OCI-LY1 (cell line): ENCODE results near the gene EEF1AKMT2.
A peak's percentile ranks its signal among the peaks of the same experiment; 100 is the strongest.

Experiments
- H2AFZ ChIP-seq: fragments of 200-600 bp; sonication (generic), shearing (Covaris generic); 2 replicates; pipeline ENCODE4 v1.6.0; 2014; ENCODE audit warnings: antibody characterized with exemption, mild to moderate bottlenecking, low read length
- H3F3A ChIP-seq: fragments of 200-600 bp; sonication (generic), shearing (Covaris generic); 2 replicates; pipeline ENCODE4 v1.6.0; 2014; ENCODE audit warnings: mild to moderate bottlenecking, antibody characterized with exemption, low read length, moderate library complexity; ENCODE audit not compliant: insufficient read depth
- H3K27ac ChIP-seq: fragments of 200-600 bp; sonication (generic); 2 replicates; pipeline ENCODE4 v1.5.1; 2014; ENCODE audit warnings: low read length, mixed run types, mild to moderate bottlenecking, low read depth; ENCODE audit not compliant: poor library complexity, severe bottlenecking
- H3K27me3 ChIP-seq: fragments of 200-600 bp; sonication (generic); 2 replicates; pipeline ENCODE4 v1.6.0; 2014; ENCODE audit warnings: antibody characterized with exemption, mild to moderate bottlenecking, low read length, moderate library complexity; ENCODE audit not compliant: insufficient read depth
- H3K36me3 ChIP-seq: fragments of 200-600 bp; sonication (generic); 2 replicates; pipeline ENCODE4 v1.6.1; 2014; ENCODE audit warnings: mild to moderate bottlenecking, antibody characterized with exemption, low read length, moderate library complexity, mixed read lengths; ENCODE audit not compliant: insufficient read depth
- H3K4me1 ChIP-seq: fragments of 200-600 bp; sonication (generic); 2 replicates; pipeline ENCODE4 v1.5.1; 2014; ENCODE audit warnings: mild to moderate bottlenecking, low read length, moderate library complexity; ENCODE audit not compliant: insufficient read depth, severe bottlenecking
- H3K4me2 ChIP-seq: fragments of 200-600 bp; sonication (generic), shearing (Covaris generic); 2 replicates; pipeline ENCODE4 v1.6.1; 2014; ENCODE audit warnings: low read length
- H3K4me3 ChIP-seq: fragments of 200-600 bp; sonication (generic); 2 replicates; pipeline ENCODE4 v1.5.1; 2014; ENCODE audit warnings: low read length, low read depth, mild to moderate bottlenecking, mixed read lengths; ENCODE audit not compliant: poor library complexity, severe bottlenecking
- H3K79me2 ChIP-seq: fragments of 200-600 bp; shearing (Covaris generic); 2 replicates; pipeline ENCODE4 v1.6.1; 2016; ENCODE audit warnings: mixed run types, low read length, mixed read lengths; ENCODE audit not compliant: insufficient read depth
- H3K9ac ChIP-seq: fragments of 200-600 bp; sonication (generic), shearing (Covaris generic); 2 replicates; pipeline ENCODE4 v1.6.1; 2014; ENCODE audit warnings: mild to moderate bottlenecking, low read length, mixed read lengths
- H3K9me2 ChIP-seq: fragments of 200-600 bp; sonication (generic), shearing (Covaris generic); 2 replicates; pipeline ENCODE4 v1.6.1; 2014; ENCODE audit warnings: low read depth, mild to moderate bottlenecking, low read length, mixed read lengths
- H3K9me3 ChIP-seq: fragments of 200-600 bp; shearing (Covaris generic); 2 replicates; pipeline ENCODE4 v1.6.1; 2014; ENCODE audit warnings: low read length, mixed read lengths
- H4K20me1 ChIP-seq: fragments of 200-600 bp; sonication (generic), shearing (Covaris generic); 2 replicates; pipeline ENCODE4 v1.6.0; 2016; ENCODE audit warnings: mild to moderate bottlenecking, low read length; ENCODE audit not compliant: insufficient read depth
- EZH2 ChIP-seq: fragments of 200-600 bp; sonication (generic), shearing (Covaris generic); IDR thresholded peaks from 2 replicates; pipeline ENCODE4 v1.8.0; 2017; ENCODE audit warnings: borderline replicate concordance, mixed run types, mild to moderate bottlenecking, antibody characterized with exemption, low read length, moderate library complexity, mixed read lengths
- TF ChIP-seq, protein P1 (sequence below): fragments of 200-600 bp; sonication (generic), shearing (Covaris generic); IDR thresholded peaks from 2 replicates; pipeline ENCODE4 v1.5.1; 2017; ENCODE audit warnings: mild to moderate bottlenecking, antibody characterized with exemption, low read length, moderate library complexity, mixed read lengths

Gene EEF1AKMT2

DNA sequence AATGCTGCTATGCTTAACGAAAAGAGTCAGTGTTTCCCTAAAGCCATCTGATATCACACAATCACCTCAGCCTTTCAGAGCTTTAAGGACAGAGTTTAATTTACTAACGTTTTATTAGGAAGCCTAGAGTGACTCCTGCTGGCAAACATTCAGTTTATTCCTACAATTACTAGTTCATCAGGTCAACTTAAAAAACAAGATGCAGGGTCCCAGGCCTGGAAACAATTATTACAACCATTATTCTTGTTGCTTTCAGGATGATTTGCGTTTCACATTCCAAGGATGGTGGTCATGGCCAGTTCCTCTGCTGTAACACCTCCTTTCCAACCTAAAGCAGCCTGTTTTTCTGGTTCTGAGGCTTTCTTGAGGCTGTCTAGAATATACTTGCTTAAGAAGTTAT lies 46.0 kb downstream of the EEF1AKMT2 start:
- no peak overlapping the region for H3K9ac ChIP-seq
- H3K36me3 ChIP-seq = peaks cover 15% of the 10 kb centered on the region; the same call in 1 of the 2 replicates
- H3F3A ChIP-seq = no peaks in the 10 kb centered on the region; the same call in 1 of the 2 replicates
- no peaks in the 10 kb centered on the region for H3K9me3 ChIP-seq
- peak overlapping the region; percentile 2 for H3K27ac ChIP-seq
- H3K4me2 ChIP-seq = no peak overlapping the region
- 0 out of 2 replicates have a peak, but pooled peaks cover 4% of the 10 kb centered on the region for H3K79me2 ChIP-seq
- H3K4me3 ChIP-seq = no peak overlapping the region
- H3K4me1 ChIP-seq = peaks cover 32% of the 10 kb centered on the region
- H4K20me1 ChIP-seq = no peaks in the 10 kb centered on the region
- no peaks in the 10 kb centered on the region for H3K27me3 ChIP-seq
- no peaks in the 10 kb centered on the region for H3K9me2 ChIP-seq
- H2AFZ ChIP-seq = no peak overlapping the region
- TF ChIP-seq EZH2 = no peak
- TF ChIP-seq, protein P1, sequence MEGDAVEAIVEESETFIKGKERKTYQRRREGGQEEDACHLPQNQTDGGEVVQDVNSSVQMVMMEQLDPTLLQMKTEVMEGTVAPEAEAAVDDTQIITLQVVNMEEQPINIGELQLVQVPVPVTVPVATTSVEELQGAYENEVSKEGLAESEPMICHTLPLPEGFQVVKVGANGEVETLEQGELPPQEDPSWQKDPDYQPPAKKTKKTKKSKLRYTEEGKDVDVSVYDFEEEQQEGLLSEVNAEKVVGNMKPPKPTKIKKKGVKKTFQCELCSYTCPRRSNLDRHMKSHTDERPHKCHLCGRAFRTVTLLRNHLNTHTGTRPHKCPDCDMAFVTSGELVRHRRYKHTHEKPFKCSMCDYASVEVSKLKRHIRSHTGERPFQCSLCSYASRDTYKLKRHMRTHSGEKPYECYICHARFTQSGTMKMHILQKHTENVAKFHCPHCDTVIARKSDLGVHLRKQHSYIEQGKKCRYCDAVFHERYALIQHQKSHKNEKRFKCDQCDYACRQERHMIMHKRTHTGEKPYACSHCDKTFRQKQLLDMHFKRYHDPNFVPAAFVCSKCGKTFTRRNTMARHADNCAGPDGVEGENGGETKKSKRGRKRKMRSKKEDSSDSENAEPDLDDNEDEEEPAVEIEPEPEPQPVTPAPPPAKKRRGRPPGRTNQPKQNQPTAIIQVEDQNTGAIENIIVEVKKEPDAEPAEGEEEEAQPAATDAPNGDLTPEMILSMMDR = peak; percentile 48; the same call in 1 of the 2 replicates

DNA sequence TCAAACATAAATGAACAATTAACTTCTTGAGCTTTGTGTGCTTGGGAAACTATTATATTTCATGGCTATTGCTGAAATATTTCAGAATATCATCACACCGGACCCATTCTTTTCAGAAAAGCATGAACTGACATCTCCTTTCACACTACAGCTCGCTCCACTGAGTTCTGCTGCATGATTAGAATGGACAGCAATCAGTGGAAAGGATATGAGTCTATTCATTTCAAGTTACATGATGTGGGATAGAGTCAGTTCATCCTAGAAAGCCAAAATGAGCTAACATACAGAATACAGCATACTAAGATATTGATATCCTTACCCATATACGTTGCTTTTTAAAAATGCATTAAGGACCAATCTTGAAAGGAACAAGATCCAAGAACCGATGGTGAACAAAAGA lies 46.4 kb downstream of the EEF1AKMT2 start:
- H4K20me1 ChIP-seq = no peaks in the 10 kb centered on the region
- peaks cover 10% of the 10 kb centered on the region; the same call in 1 of the 2 replicates for H3K36me3 ChIP-seq
- H3K4me1 ChIP-seq = peaks cover 37% of the 10 kb centered on the region
- TF ChIP-seq EZH2 = no peak
- TF ChIP-seq, protein P1 = no peak
- peak overlapping the region; percentile 57; the same call in 1 of the 2 replicates for H3K9ac ChIP-seq
- H3K4me2 ChIP-seq = peak overlapping the region; percentile 34; the same call in 1 of the 2 replicates
- H3K4me3 ChIP-seq = no peak overlapping the region
- H3F3A ChIP-seq = no peaks in the 10 kb centered on the region; the same call in 1 of the 2 replicates
- H2AFZ ChIP-seq = no peak overlapping the region
- H3K9me3 ChIP-seq = no peaks in the 10 kb centered on the region
- H3K27me3 ChIP-seq = no peaks in the 10 kb centered on the region
- H3K27ac ChIP-seq = peak overlapping the region; percentile 2
- peaks cover 7% of the 10 kb centered on the region; the same call in 1 of the 2 replicates for H3K79me2 ChIP-seq
- no peaks in the 10 kb centered on the region for H3K9me2 ChIP-seq

DNA sequence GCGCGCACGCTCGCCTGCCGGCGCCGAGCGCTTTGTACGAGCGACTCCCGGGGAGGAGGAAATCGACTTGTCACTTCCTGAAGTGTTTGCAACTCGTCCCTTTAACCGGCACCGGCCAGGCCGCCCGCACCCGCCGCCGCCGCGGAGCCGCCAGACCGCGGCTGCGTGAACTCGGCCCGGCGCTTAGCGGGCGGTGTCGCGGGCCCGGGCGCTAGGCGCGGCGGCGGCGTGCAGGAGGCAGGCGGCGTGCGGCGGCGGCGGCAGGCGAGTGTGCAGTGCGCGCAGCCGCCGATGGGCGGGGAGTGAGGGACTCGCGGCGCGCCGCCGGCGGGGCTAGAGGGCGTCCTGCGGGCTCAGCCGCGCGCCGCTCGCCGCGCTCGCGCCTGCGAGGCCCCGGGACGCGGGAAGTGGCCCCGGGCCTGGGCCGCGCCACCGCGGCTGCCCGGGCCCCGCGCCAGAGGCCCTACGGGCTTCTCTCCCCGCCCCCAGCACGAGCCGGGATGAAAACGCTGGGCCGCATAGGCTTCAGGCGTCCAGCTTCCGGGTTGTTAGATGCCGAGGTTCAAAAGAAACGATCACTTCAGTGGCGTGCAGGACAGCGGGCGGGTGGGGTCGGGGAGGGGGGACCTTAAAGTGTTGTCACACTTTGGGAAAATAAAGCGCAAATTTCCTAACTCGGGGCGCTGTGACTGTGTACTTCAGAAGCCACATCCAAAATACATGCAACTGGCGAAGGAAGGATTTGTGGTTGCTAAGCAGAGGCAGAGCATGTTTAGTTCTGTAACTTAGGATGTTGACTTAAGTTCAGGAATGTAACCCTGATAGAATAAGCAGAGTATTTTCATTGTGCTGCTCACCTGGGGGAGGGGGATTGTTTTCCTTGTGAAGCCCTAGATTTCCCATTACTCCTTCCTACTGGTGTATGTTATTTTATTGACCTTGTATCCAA lies 47.3 kb downstream of the EEF1AKMT2 start, which contains the start of gene FAM53B:
FAM53B (minus strand) TSS at position 277 of the 949 bp plus-strand sequence. CDS start 37,665 bp downstream, outside the sequence.
- H4K20me1 ChIP-seq = no peaks in the 10 kb centered on the region
- peak within 1 kb of the TSS; percentile 84 for H3K9ac ChIP-seq
- no peaks in the 10 kb centered on the region; the same call in 1 of the 2 replicates for H3F3A ChIP-seq
- H3K9me3 ChIP-seq = no peaks in the 10 kb centered on the region
- no peak within 1 kb of the TSS for H2AFZ ChIP-seq
- no peaks in the 10 kb centered on the region for H3K27me3 ChIP-seq
- peak within 1 kb of the TSS; percentile 86 for H3K27ac ChIP-seq
- TF ChIP-seq, protein P1 = no peak
- no peak for TF ChIP-seq EZH2
- peaks cover 10% of the 10 kb centered on the region; the same call in 1 of the 2 replicates for H3K36me3 ChIP-seq
- no peaks in the 10 kb centered on the region for H3K9me2 ChIP-seq
- H3K4me3 ChIP-seq = peak within 1 kb of the TSS; percentile 89
- H3K4me2 ChIP-seq = peak within 1 kb of the TSS; percentile 76
- H3K4me1 ChIP-seq = peaks cover 45% of the 10 kb centered on the region
- H3K79me2 ChIP-seq = peaks cover 16% of the 10 kb centered on the region
